Peyer's patch (tissue), 4 donors: ENCODE results near the gene MXD1.

Experiments
- CTCF ChIP-seq, 6 experiments: fragments of 450-650 bp in 4 of 6; fragments of 200-600 bp in 2 of 6; sonication (generic) in 1 of 6; IDR thresholded peaks; one replicate each; pipeline ENCODE4 v1.5.1; 2017 to 2019; ENCODE audit warnings: antibody characterized with exemption in 6 of 6, mild to moderate bottlenecking in 3 of 6, moderate library complexity in 1 of 6
- POLR2A ChIP-seq, 2 donors: fragments of 450-650 bp; IDR thresholded peaks; one replicate each; pipeline ENCODE4 v1.5.1; 2017; ENCODE audit warnings: antibody characterized with exemption in 2 of 2, mild to moderate bottlenecking in 2 of 2, moderate library complexity in 2 of 2

DNA sequence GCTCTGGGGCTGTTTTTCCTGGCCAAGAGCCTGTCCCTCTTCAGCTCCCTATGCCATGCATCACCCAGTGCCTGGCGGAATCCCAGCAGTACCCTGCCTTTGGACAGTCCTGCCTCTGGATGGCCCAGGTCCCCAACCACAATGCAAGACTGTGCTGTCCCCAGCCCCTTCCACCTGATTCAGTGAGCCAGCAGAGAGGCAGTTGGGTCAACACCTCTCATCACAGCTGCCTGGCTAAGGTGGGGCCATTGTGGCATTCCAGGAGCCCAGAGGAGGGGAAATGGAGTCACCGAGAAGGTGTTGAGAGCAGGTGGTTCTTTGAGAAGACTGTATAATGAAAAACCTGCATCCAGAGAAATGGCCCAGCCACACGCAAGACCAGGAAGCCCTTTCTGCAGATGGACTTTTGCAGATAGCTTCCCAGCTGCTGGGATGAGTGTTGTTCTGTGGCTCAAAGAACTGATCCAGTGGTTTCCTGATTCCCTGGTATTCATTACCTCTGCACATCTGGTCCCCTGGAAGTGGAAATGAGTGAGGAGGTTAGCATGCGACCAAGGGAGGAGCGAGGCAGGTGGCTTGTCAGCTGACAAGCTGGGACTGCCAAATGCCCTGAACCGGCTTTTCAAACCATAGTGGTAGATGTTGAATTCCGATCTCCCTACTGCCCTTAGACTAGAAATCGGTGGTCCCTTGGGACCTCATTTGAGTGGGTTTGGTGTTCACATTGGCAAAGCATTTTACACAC is 48.2 kb downstream of the MXD1 start:
- no peak for TF ChIP-seq CTCF (IDR thresholded peaks at IDR 0.05)
- no peak for TF ChIP-seq POLR2A (IDR thresholded peaks at IDR 0.05)
